ENCODE data around the gene BMI1. TPM values are rescaled to one million over a fixed set of nuclear protein-coding genes. Genes with fewer than 3 reads are reported as not detected.
"Not testable (repeated sequence)": the region's sequence is repeated elsewhere in the genome, so short reads cannot be mapped to it uniquely, and the experiment has no call there.

BMI1 gene
- total and polyA plus RNA-seq, 2 donors (not counting 1 experiment from before 2014, with no cell fraction given): 18.0 to 83.8 TPM

DNA sequence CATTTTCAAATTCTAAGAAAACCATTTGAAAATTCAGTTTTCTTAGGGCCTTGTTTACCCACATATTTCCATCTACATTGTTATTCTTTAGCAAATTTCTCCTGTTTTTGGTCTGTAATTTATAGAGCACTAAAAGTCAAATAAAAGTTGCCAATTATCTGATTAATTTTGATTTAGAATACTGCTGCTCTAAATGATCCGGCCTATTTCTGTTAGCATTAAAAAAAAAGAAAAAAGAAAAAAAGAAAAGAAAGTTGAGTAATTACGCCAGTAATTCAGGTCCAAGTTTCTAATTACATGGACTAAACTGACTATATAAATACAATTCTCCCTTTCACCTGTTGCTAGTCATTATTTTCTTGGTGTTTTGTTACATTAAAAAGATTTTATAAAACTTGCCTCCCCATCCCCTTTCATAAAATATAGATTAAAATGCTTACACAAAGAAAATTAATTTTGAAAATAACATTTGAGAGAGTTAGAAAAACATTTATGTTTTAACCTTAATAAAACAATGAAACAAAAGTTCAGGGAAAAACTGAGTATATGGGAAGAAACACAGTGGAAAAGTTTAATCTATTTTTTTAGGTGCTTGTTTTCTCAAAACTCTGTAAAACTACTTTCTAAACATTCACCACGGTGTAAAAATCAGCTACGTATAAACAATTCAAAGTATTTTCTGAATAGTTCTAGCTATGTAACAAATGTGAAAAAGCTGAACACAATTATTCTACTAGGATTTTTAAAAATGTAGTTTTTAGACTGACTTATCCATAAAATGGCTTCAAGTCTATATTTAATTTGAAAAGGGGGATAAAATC, 11.5 kb upstream of the BMI1 start:
- Histone ChIP-seq H3K9me3 (ENCODE audit: control extremely low read depth in 1 of 3, control insufficient read depth in 2 of 3, insufficient read depth in 1 of 3, low read length in 2 of 3) (no peaks in the 10 kb centered on the region), H3K9ac (ENCODE audit: low read length) (no peak overlapping the region), H3K36me3 (replicated peaks in 1 of 2; ENCODE audit: control extremely low read depth in 1 of 2, control insufficient read depth in 1 of 2, extremely low read depth in 1 of 2, insufficient read depth in 2 of 2, low read length in 1 of 2) (no peaks in the 10 kb centered on the region), H3K27me3 (replicated peaks in 1 of 4; ENCODE audit: control extremely low read depth in 1 of 4, control insufficient read depth in 3 of 4, insufficient read depth in 4 of 4, low read length in 3 of 4) (no peaks in the 10 kb centered on the region), H3K4me3 (ENCODE audit: control extremely low read depth in 1 of 5, extremely low read depth in 1 of 5, insufficient read depth in 1 of 5, low read depth in 2 of 5, low read length in 4 of 5) (no peak overlapping the region), H3K79me2 (ENCODE audit: control insufficient read depth, insufficient read depth, low read length) (no peaks in the 10 kb centered on the region), H2AFZ (ENCODE audit: insufficient read depth, low read depth, low read length, poor library complexity, severe bottlenecking) (no peak overlapping the region), H3K4me2 (replicated peaks; ENCODE audit: low read depth, low read length, poor library complexity, severe bottlenecking) (no peak overlapping the region), H3K27ac (ENCODE audit: low read length in 2 of 2) (no peak overlapping the region), H3K4me1 (ENCODE audit: control insufficient read depth in 2 of 2, insufficient read depth in 2 of 2, low read length in 2 of 2) (no peaks in the 10 kb centered on the region), H4K20me1 (ENCODE audit: control insufficient read depth, insufficient read depth, low read length, poor library complexity, severe bottlenecking) (no peaks in the 10 kb centered on the region)
- no peaks in the 10 kb centered on the region for H3K27me3 Mint-ChIP-seq
- H3K9me3 Mint-ChIP-seq (ENCODE audit: insufficient read depth): no peaks in the 10 kb centered on the region
- DNase-seq (no peak), ATAC-seq (ENCODE audit: low read depth) (no peak)
- no CpG with 5 or more reads among the region's 4 CpGs for WGBS (ENCODE audit: insufficient coverage)
- H3K4me3 Mint-ChIP-seq: no peak overlapping the region
- TF ChIP-seq, protein P1, sequence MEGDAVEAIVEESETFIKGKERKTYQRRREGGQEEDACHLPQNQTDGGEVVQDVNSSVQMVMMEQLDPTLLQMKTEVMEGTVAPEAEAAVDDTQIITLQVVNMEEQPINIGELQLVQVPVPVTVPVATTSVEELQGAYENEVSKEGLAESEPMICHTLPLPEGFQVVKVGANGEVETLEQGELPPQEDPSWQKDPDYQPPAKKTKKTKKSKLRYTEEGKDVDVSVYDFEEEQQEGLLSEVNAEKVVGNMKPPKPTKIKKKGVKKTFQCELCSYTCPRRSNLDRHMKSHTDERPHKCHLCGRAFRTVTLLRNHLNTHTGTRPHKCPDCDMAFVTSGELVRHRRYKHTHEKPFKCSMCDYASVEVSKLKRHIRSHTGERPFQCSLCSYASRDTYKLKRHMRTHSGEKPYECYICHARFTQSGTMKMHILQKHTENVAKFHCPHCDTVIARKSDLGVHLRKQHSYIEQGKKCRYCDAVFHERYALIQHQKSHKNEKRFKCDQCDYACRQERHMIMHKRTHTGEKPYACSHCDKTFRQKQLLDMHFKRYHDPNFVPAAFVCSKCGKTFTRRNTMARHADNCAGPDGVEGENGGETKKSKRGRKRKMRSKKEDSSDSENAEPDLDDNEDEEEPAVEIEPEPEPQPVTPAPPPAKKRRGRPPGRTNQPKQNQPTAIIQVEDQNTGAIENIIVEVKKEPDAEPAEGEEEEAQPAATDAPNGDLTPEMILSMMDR (IDR thresholded peaks at IDR 0.05): no peak
- no peak for TF ChIP-seq EZH2 (IDR thresholded peaks at IDR 0.05; ENCODE audit: borderline replicate concordance, insufficient read depth, low read depth, low read length, poor library complexity, severe bottlenecking)
- intact Hi-C loops (cut with micrococcal nuclease): no loop called here
- POLR2A ChIA-PET: no interaction called here
- no peaks in the 10 kb centered on the region for H3K4me1 Mint-ChIP-seq
- no peak overlapping the region for H3K27ac Mint-ChIP-seq
- CTCF ChIA-PET: no interaction called here

DNA sequence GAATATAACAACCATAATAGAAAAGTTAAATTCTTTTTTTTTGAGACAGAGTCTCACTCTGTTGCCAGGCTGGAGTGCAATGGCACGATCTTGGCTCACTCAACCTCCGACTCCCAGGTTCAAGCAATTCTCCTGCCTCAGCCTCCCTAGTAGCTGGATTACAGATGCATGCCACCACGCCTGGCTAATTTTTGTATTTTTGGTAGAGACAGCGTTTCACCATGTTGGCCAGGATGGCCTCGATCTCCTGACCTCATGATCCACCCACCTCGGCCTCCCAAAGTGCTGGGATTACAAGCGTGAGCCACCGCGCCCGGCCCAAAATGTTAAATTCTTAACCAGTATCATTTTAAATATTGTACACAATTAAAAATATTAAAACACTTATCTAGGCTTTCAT, 10.9 kb upstream of the BMI1 start:
- H3K9me3 Mint-ChIP-seq (ENCODE audit: insufficient read depth); H3K4me1 ChIP-seq (ENCODE audit: control insufficient read depth in 2 of 2, insufficient read depth in 2 of 2, low read length in 2 of 2); H3K4me3 ChIP-seq (ENCODE audit: control extremely low read depth in 1 of 5, extremely low read depth in 1 of 5, insufficient read depth in 1 of 5, low read depth in 2 of 5, low read length in 4 of 5); H3K27ac ChIP-seq (ENCODE audit: low read length in 2 of 2); CTCF ChIA-PET; H3K27ac Mint-ChIP-seq; H3K9me3 ChIP-seq (ENCODE audit: control extremely low read depth in 1 of 3, control insufficient read depth in 2 of 3, insufficient read depth in 1 of 3, low read length in 2 of 3); POLR2A ChIA-PET; DNase-seq; H3K27me3 Mint-ChIP-seq; H3K4me1 Mint-ChIP-seq; H3K79me2 ChIP-seq (ENCODE audit: control insufficient read depth, insufficient read depth, low read length); H3K4me2 ChIP-seq (replicated peaks; ENCODE audit: low read depth, low read length, poor library complexity, severe bottlenecking); H3K36me3 ChIP-seq (replicated peaks in 1 of 2; ENCODE audit: control extremely low read depth in 1 of 2, control insufficient read depth in 1 of 2, extremely low read depth in 1 of 2, insufficient read depth in 2 of 2, low read length in 1 of 2); H3K4me3 Mint-ChIP-seq; H3K9ac ChIP-seq (ENCODE audit: low read length); H4K20me1 ChIP-seq (ENCODE audit: control insufficient read depth, insufficient read depth, low read length, poor library complexity, severe bottlenecking); H2AFZ ChIP-seq (ENCODE audit: insufficient read depth, low read depth, low read length, poor library complexity, severe bottlenecking); H3K27me3 ChIP-seq (replicated peaks in 1 of 4; ENCODE audit: control extremely low read depth in 1 of 4, control insufficient read depth in 3 of 4, insufficient read depth in 4 of 4, low read length in 3 of 4); intact Hi-C loops (cut with micrococcal nuclease); ATAC-seq (ENCODE audit: low read depth): not testable (repeated sequence)
- 97% methylated on average over 5 of the region's 10 CpGs for WGBS (ENCODE audit: insufficient coverage)

All from B cell (primary cell).